K562 (cell line): ENCODE results near the gene EGR1. TPM values are rescaled to one million over a fixed set of nuclear protein-coding genes. Genes with fewer than 3 reads are reported as not detected.
A peak's percentile ranks its signal among the peaks of the same experiment; 100 is the strongest.

Experiments
- EZH2 ChIP-seq: IDR thresholded peaks from 2 replicates; pipeline ENCODE4 v1.6.1; 2012; ENCODE audit warnings: low read depth, mild to moderate bottlenecking, inconsistent platforms, low read length, borderline replicate concordance
- HDAC6 ChIP-seq: IDR thresholded peaks from 2 replicates; pipeline ENCODE4 v1.6.1; 2012; ENCODE audit warnings: low read depth, mild to moderate bottlenecking, control low read depth, inconsistent platforms, low read length, moderate library complexity
- MLX ChIP-seq, 2 experiments: fragments of 450-650 bp in 1 of 2; sonication (generic) in 1 of 2; formaldehyde crosslinking; conservative IDR thresholded peaks; 2 replicates each; pipeline versions ENCODE4 v1.4.0 to v1.8.1; 2020 to 2022; ENCODE audit warnings: mild to moderate bottlenecking in 1 of 2, missing genetic modification reagents in 1 of 2
- MXI1 ChIP-seq: IDR thresholded peaks from 2 replicates; pipeline ENCODE4 v1.6.1; 2011; ENCODE audit warnings: low read depth, mild to moderate bottlenecking, improper control_type of control experiment, low read length
- NFATC3 ChIP-seq: fragments of 450-650 bp; IDR thresholded peaks from 2 replicates; pipeline ENCODE4 v1.6.1; 2017; ENCODE audit warnings: mild to moderate bottlenecking
- PHF20 ChIP-seq: fragments of 450-650 bp; IDR thresholded peaks from 2 replicates; pipeline ENCODE4 v1.6.1; 2018; ENCODE audit not compliant: partially characterized antibody
- PHTF2 ChIP-seq: fragments of 250-450 bp; sonication (Bioruptor Pico); IDR thresholded peaks from 2 replicates; pipeline ENCODE4 v1.5.0; 2021; ENCODE audit warnings: mild to moderate bottlenecking
- RBBP5 ChIP-seq: fragments of 200-600 bp; sonication (generic); IDR thresholded peaks from 2 replicates; pipeline ENCODE4 v1.6.1; 2012; ENCODE audit warnings: borderline replicate concordance, mild to moderate bottlenecking, low read length, control low read depth, inconsistent platforms; ENCODE audit not compliant: insufficient read depth, poor library complexity, severe bottlenecking
- ZC3H4 ChIP-seq: sonication (generic); formaldehyde crosslinking; IDR thresholded peaks from 2 replicates; pipeline ENCODE4 v1.9.0; 2021; ENCODE audit warnings: missing genetic modification reagents, borderline replicate concordance
- ZMIZ1 ChIP-seq, 2 experiments: fragments of 150-350 bp in 1 of 2; IDR thresholded peaks; 2 replicates each; pipeline ENCODE4 v1.6.1; 2012 to 2016; ENCODE audit warnings: low read depth in 2 of 2, low read length in 2 of 2, mild to moderate bottlenecking in 1 of 2, moderate library complexity in 1 of 2
- polyA plus RNA-seq, 8 experiments: library from polyadenylated mRNA; depleted of rRNA in 4 of 8; stranded (reverse) in 5 of 8; unstranded in 3 of 8; fragments of >200 nt; fragmentation: Nextera tagmentation in 2 of 8; fragmentation: Illumina TruSeq in 1 of 8; extraction: Ambion mirVana in 2 of 8; extraction: Trizol in 1 of 8; gene quantifications; 2 replicates each; pipeline versions ENCODE4 v1.2.1 to v1.2.3, GENCODE V29; 2011 to 2014; ENCODE audit warnings: inconsistent platforms in 1 of 8, missing spikeins in 1 of 8
- total RNA-seq, 7 experiments: library from RNA; depleted of rRNA in 6 of 7; stranded (reverse); fragments of >200 nt in 6 of 7; fragmentation: Illumina TruSeq in 2 of 7; extraction: Trizol in 2 of 7; gene quantifications; 2 replicates each; pipeline versions ENCODE4 v1.2.1 to v1.2.3, GENCODE V29; 2011 to 2021; ENCODE audit warnings: low replicate concordance in 1 of 7
- TF ChIP-seq, protein P1 (sequence below): fragments of 250-450 bp; sonication (Bioruptor Pico); IDR thresholded peaks from 2 replicates; pipeline ENCODE4 v1.5.0; 2021
- TF ChIP-seq, protein P2 (sequence below): fragments of 450-650 bp; IDR thresholded peaks from 2 replicates; pipeline ENCODE4 v1.6.1; 2018; ENCODE audit not compliant: partially characterized antibody

EGR1 gene
- total and polyA plus RNA-seq, 9 of the 15 experiments (the other 6 are each of a cell fraction or from before 2014, with no cell fraction given), result 1.3 to 132 (median 21.5) TPM

DNA sequence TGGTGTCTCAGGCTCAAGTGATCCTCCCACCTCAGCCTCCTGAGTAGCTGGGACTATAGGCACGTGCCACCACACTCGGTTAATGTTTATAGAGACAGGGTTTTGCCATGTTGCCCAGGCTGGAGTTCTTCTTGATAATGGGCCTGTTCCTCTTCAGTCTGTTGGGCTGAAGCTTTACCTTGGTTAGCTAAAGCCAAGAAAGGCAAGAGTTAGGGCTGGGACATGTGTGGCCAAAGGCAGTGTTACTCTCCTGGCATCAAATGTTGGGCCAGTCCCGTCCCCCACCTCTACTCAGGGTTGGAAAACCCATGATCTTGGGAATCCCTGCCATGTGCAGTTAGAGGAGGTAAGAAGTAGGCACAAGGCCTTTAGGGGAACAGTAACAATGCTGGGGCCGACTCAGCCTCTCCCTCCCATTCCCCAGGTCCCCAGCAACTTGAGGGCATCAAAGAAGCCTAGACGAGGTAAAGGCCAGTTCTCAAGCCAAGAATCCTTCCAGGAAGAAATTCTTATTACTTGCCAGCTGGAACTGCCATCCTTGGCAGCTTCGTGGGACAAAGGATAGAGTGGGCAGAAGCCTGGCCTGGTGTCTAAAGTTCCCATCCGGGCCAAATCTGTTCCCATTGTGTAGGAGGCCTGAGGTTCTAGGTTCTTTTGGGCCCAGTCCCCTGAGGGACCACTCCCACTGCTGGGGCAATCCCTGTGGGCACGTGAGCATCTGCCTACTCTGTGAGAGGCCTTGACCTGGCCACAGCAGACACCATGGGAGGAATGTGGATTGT, 4.5 kb downstream of the EGR1 start (continued):
- TF ChIP-seq ZMIZ1 (IDR thresholded peaks at IDR 0.05; ENCODE audit: low read depth in 2 of 2, low read length in 2 of 2), result peak in 1 of 2 experiments; percentile 45; a peak in 1 of 4 replicates
- peak; percentile 98; the same call in 1 of the 2 replicates for TF ChIP-seq ZC3H4 (CRISPR knock-in tag)
- TF ChIP-seq, protein P1, sequence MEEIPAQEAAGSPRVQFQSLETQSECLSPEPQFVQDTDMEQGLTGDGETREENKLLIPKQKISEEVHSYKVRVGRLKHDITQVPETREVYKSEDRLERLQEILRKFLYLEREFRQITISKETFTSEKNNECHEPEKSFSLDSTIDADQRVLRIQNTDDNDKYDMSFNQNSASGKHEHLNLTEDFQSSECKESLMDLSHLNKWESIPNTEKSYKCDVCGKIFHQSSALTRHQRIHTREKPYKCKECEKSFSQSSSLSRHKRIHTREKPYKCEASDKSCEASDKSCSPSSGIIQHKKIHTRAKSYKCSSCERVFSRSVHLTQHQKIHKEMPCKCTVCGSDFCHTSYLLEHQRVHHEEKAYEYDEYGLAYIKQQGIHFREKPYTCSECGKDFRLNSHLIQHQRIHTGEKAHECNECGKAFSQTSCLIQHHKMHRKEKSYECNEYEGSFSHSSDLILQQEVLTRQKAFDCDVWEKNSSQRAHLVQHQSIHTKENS, result no peak
- TF ChIP-seq NFATC3, result peak; percentile 92; the same call in 1 of the 2 replicates
- no peak for TF ChIP-seq RBBP5
- no peak for TF ChIP-seq EZH2
- no peak for TF ChIP-seq PHF20
- no peak for TF ChIP-seq PHTF2
- TF ChIP-seq HDAC6, result peak; percentile 85; the same call in 1 of the 2 replicates
- no peak for TF ChIP-seq MLX (CRISPR knock-in tag; conservative IDR thresholded peaks at IDR 0.05)
- TF ChIP-seq MXI1, result peak; percentile 50
- TF ChIP-seq, protein P2, sequence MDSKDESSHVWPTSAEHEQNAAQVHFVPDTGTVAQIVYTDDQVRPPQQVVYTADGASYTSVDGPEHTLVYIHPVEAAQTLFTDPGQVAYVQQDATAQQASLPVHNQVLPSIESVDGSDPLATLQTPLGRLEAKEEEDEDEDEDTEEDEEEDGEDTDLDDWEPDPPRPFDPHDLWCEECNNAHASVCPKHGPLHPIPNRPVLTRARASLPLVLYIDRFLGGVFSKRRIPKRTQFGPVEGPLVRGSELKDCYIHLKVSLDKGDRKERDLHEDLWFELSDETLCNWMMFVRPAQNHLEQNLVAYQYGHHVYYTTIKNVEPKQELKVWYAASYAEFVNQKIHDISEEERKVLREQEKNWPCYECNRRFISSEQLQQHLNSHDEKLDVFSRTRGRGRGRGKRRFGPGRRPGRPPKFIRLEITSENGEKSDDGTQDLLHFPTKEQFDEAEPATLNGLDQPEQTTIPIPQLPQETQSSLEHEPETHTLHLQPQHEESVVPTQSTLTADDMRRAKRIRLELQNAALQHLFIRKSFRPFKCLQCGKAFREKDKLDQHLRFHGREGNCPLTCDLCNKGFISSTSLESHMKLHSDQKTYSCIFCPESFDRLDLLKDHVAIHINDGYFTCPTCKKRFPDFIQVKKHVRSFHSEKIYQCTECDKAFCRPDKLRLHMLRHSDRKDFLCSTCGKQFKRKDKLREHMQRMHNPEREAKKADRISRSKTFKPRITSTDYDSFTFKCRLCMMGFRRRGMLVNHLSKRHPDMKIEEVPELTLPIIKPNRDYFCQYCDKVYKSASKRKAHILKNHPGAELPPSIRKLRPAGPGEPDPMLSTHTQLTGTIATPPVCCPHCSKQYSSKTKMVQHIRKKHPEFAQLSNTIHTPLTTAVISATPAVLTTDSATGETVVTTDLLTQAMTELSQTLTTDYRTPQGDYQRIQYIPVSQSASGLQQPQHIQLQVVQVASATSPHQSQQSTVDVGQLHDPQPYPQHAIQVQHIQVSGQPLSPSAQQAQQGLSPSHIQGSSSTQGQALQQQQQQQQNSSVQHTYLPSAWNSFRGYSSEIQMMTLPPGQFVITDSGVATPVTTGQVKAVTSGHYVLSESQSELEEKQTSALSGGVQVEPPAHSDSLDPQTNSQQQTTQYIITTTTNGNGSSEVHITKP, result peak; percentile 57
